ENCODE data around the gene CLPSL1. TPM values are rescaled to one million over a fixed set of nuclear protein-coding genes. Genes with fewer than 3 reads are reported as not detected.

The CLPSL1 gene
- total RNA-seq, 4 donors from 2014 or later, result not detected

GRCh38 chr6:35750557-35750956, 30.3 kb upstream of the CLPSL1 start:
- Histone ChIP-seq H3K27me3 (no peaks in the 10 kb centered on the region), H3K4me3 (no peak overlapping the region), H3K36me3 (no peaks in the 10 kb centered on the region), H3K9me3 (peaks cover 0 to 7% (median 0%) of the 10 kb centered on the region in 3 donors), H3K27ac (no peak overlapping the region), H3K4me1 (no peaks in the 10 kb centered on the region)
- no peak for ATAC-seq
- WGBS, 2 donors (ENCODE audit: low coverage in 1 of 2), result 88 to 95% methylated on average over 4 to 7 of the region's 7 CpGs
- TF ChIP-seq, protein P1, sequence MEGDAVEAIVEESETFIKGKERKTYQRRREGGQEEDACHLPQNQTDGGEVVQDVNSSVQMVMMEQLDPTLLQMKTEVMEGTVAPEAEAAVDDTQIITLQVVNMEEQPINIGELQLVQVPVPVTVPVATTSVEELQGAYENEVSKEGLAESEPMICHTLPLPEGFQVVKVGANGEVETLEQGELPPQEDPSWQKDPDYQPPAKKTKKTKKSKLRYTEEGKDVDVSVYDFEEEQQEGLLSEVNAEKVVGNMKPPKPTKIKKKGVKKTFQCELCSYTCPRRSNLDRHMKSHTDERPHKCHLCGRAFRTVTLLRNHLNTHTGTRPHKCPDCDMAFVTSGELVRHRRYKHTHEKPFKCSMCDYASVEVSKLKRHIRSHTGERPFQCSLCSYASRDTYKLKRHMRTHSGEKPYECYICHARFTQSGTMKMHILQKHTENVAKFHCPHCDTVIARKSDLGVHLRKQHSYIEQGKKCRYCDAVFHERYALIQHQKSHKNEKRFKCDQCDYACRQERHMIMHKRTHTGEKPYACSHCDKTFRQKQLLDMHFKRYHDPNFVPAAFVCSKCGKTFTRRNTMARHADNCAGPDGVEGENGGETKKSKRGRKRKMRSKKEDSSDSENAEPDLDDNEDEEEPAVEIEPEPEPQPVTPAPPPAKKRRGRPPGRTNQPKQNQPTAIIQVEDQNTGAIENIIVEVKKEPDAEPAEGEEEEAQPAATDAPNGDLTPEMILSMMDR (IDR thresholded peaks at IDR 0.05), result no peak
- no peak for TF ChIP-seq POLR2A (IDR thresholded peaks at IDR 0.05)

- H3K36me3 ChIP-seq, result no peaks in the 10 kb centered on the region
- TF ChIP-seq POLR2A (IDR thresholded peaks at IDR 0.05) (no peak), POLR2AphosphoS5 (IDR thresholded peaks at IDR 0.05) (no peak), EP300 (IDR thresholded peaks at IDR 0.05) (no peak)
- TF ChIP-seq, protein P1 (IDR thresholded peaks at IDR 0.05), result no peak
- H3K27me3 ChIP-seq, result no peaks in the 10 kb centered on the region
- no peaks in the 10 kb centered on the region for H3K4me1 ChIP-seq
- H3K27ac ChIP-seq, result no peak overlapping the region
- ATAC-seq, result no peak
- H3K9me3 ChIP-seq, result peaks cover 0 to 7% (median 0%) of the 10 kb centered on the region in 3 donors
- H3K4me3 ChIP-seq, result no peak overlapping the region
- WGBS, 2 donors (ENCODE audit: low coverage in 1 of 2), result 76 to 85% methylated on average over 4 of the region's 4 CpGs
These were observed 29.2 kb upstream of the CLPSL1 start for GRCh38 chr6:35751594-35751993.

DNA sequence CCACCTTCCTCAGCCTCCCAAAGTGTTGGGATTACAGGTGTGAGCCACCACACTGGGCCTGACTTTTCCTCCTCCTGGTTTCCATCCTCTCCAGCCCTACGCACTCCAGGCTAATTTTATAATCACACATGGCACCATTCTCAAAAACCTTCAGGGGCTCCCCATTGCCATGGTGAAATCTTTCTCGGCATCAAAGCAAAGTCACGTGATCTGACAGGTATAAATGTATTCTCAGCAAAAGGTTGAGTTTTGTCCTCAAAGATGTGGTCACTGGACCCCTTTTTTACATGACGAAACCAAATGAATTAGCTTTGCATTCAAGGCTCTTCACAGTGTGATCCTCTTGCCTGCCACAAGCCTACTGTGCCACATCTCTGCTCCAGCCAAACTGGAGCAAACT, 28.5 kb upstream of the CLPSL1 start:
- Histone ChIP-seq H3K27me3 (no peaks in the 10 kb centered on the region), H3K9me3 (peaks cover 0 to 3% (median 0%) of the 10 kb centered on the region in 3 donors), H3K4me1 (no peaks in the 10 kb centered on the region), H3K4me3 (no peak overlapping the region), H3K27ac (no peak overlapping the region), H3K36me3 (no peaks in the 10 kb centered on the region)
- TF ChIP-seq EP300 (IDR thresholded peaks at IDR 0.05), result no peak
- TF ChIP-seq, protein P1 (IDR thresholded peaks at IDR 0.05), result no peak
- TF ChIP-seq POLR2AphosphoS5 (IDR thresholded peaks at IDR 0.05), result no peak
- TF ChIP-seq POLR2A (IDR thresholded peaks at IDR 0.05), result no peak
- WGBS, 2 donors (ENCODE audit: low coverage in 1 of 2), result 76 to 81% methylated on average over 3 to 4 of the region's 4 CpGs
- no peak for ATAC-seq

DNA sequence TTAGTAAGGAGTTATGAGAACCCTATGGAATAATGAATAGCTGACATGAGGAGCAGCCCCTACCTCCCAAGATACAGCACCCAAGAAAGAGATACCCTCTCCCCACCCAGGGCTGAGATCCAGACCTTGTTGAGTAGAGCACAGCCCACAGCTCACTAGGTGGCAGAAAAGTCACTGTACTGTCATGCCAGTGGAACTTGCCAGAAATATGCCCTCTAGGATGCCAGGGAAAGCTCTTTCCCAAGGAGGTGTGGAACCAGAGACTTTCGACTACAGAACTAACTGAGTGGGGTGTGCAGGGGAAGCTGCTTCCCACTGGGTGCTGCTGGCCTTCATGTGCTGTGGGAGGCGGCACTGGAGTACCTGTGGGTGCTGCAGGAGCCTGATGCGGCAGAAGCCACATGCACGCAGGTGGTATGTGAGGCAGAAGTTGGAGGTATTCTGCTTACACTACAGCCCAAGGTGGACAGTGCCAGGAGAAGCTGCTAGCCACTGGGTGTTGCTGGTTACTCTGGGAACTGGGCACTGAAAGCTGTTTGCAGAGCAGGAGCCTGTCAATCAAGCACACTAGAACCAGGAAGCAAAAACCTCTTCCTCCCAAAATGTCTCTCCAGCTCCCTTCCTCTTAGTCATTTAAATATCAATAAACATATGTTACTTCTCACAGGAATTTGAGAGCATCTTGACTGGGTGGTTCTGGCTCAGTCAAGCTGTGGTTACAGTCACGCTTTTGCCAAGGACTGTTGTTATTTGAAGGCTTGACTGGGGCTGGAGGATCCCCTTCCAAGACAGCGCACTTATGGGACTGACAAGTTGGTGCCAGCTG, 26.2 kb upstream of the CLPSL1 start:
- H3K4me3 ChIP-seq, result no peak overlapping the region
- H3K4me1 ChIP-seq, result no peaks in the 10 kb centered on the region
- H3K27ac ChIP-seq, result no peak overlapping the region
- H3K27me3 ChIP-seq, result peaks cover 17% of the 10 kb centered on the region
- WGBS, 2 donors (ENCODE audit: low coverage in 1 of 2), result 78 to 100% methylated on average over 2 to 5 of the region's 6 CpGs
- H3K9me3 ChIP-seq, result no peaks in the 10 kb centered on the region
- TF ChIP-seq POLR2AphosphoS5 (IDR thresholded peaks at IDR 0.05) (no peak), EP300 (IDR thresholded peaks at IDR 0.05) (no peak), POLR2A (IDR thresholded peaks at IDR 0.05) (no peak)
- TF ChIP-seq, protein P1 (IDR thresholded peaks at IDR 0.05), result no peak
- no peak for ATAC-seq
- H3K36me3 ChIP-seq, result no peaks in the 10 kb centered on the region

Measured in gastroesophageal sphincter (tissue), 4 donors.